ENCODE data around the gene UPK3A.

DNA sequence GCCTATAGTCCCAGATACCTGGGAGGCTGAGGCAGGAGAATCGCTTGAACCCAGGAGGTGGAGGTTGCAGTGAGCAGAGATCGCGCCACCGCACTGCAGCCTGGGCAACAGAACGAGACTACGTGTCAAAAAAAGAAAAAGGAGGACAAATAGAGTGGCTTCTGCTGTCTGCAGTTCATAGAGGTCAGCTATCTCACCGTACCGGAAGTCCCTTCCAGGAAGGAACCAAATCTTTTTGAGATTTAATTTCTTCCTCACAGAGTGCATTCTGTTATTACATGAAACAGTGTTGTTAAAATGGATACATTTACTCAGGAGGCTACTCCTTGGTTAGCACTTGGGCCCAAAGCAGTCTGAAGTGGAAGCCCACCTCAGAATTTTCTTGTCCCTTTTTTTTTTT is 58.4 kb downstream of the UPK3A start:
- no peak for TF ChIP-seq EZH2 (IDR thresholded peaks at IDR 0.05)
- no peak for TF ChIP-seq POLR2AphosphoS5 (IDR thresholded peaks at IDR 0.05; ENCODE audit: borderline replicate concordance, low read depth, low read length)
